Neutrophil (primary cell): ENCODE data around the gene EXOSC7.
"Not testable (repeated sequence)": the region's sequence is repeated elsewhere in the genome, so short reads cannot be mapped to it uniquely, and the experiment has no call there.

Experiments used
- H3K27ac ChIP-seq: fragments of 200-600 bp; sonication (generic); 2 replicates; pipeline ENCODE4 v1.5.1; 2016; ENCODE audit warnings: mild to moderate bottlenecking, moderate library complexity
- H3K27me3 ChIP-seq: fragments of 200-600 bp; sonication (generic); 2 replicates; pipeline ENCODE4 v1.6.0; 2016; ENCODE audit warnings: mild to moderate bottlenecking
- H3K36me3 ChIP-seq: fragments of 200-600 bp; sonication (generic); 2 replicates; pipeline ENCODE4 v1.5.1; 2017
- H3K4me1 ChIP-seq, 2 experiments: fragments of 200-600 bp in 1 of 2; sonication (generic) in 1 of 2; 1 replicate in 1 of 2; 2 replicates in 1 of 2; pipeline versions ENCODE4 v1.5.1 to v1.6.1; 2013 to 2016; ENCODE audit warnings: low read depth in 1 of 2, low read length in 1 of 2, mild to moderate bottlenecking in 1 of 2, moderate library complexity in 1 of 2; ENCODE audit not compliant: control insufficient read depth in 1 of 2, insufficient read depth in 1 of 2
- H3K4me3 ChIP-seq, 2 experiments: fragments of 200-600 bp in 1 of 2; sonication (generic) in 1 of 2; 1 replicate in 1 of 2; 2 replicates in 1 of 2; pipeline ENCODE4 v1.5.1; 2013 to 2016; ENCODE audit warnings: low read depth in 1 of 2, low read length in 1 of 2, mild to moderate bottlenecking in 1 of 2, moderate library complexity in 1 of 2
- H3K9me3 ChIP-seq: fragments of 200-600 bp; sonication (generic); 2 replicates; pipeline ENCODE4 v1.5.1; 2016
- TF ChIP-seq, protein P1 (sequence below): fragments of 200-600 bp; sonication (generic); IDR thresholded peaks from 2 replicates; pipeline ENCODE4 v1.5.1; 2016; ENCODE audit warnings: antibody characterized with exemption

The EXOSC7 gene

DNA sequence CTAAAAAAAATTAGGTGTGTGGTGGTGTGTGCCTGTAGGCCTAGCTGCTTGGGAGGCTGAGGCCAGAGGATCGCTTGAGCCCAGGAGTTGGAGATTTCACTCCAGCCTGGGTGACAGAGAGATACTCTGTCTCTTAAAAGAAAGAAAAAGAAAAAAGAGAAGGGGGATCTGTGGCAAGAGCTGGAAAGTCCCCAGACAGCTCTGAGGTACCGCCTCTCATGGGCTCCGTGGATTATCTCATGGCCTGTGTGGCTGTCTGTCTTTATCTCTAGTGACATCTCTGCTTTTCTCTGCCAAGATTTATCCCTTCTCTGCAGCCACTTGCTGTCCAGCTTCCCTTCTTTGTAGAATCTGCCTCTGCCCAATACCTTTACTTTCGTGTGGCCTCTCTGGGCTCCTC lies 5.7 kb downstream of the EXOSC7 start:
- TF ChIP-seq, protein P1, sequence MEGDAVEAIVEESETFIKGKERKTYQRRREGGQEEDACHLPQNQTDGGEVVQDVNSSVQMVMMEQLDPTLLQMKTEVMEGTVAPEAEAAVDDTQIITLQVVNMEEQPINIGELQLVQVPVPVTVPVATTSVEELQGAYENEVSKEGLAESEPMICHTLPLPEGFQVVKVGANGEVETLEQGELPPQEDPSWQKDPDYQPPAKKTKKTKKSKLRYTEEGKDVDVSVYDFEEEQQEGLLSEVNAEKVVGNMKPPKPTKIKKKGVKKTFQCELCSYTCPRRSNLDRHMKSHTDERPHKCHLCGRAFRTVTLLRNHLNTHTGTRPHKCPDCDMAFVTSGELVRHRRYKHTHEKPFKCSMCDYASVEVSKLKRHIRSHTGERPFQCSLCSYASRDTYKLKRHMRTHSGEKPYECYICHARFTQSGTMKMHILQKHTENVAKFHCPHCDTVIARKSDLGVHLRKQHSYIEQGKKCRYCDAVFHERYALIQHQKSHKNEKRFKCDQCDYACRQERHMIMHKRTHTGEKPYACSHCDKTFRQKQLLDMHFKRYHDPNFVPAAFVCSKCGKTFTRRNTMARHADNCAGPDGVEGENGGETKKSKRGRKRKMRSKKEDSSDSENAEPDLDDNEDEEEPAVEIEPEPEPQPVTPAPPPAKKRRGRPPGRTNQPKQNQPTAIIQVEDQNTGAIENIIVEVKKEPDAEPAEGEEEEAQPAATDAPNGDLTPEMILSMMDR, result no peak
- Histone ChIP-seq H3K27me3 (no peaks in the 10 kb centered on the region), H3K4me1 (peaks cover 13 to 22% of the 10 kb centered on the region in 2 experiments), H3K36me3 (no peaks in the 10 kb centered on the region), H3K9me3 (no peaks in the 10 kb centered on the region), H3K27ac (no peak overlapping the region), H3K4me3 (no peak overlapping the region)

DNA sequence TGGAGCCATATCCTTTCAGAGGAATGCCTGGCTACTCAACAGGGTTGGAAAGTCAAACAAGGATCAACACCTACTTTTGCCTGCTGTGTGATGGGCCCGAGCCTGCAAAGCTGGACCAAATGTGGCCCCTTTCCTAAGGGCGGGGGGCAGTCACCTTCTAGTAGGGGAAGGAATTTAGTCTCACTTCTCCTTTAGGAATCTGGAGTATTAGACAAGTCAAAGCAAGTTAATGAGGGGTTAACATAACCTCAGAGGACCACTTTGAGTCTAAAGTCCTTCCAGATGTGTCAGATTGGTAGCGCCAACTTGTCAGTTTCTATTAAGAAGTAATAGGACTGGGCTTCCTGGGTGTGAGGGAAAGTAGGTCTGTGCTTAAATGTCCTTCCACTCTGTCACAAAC lies 6.8 kb downstream of the EXOSC7 start:
- TF ChIP-seq, protein P1, result no peak
- Histone ChIP-seq H3K9me3 (no peaks in the 10 kb centered on the region), H3K27ac (no peak overlapping the region), H3K4me3 (no peak overlapping the region), H3K36me3 (no peaks in the 10 kb centered on the region), H3K4me1 (peaks cover 6 to 15% of the 10 kb centered on the region in 2 experiments), H3K27me3 (no peaks in the 10 kb centered on the region)

- TF ChIP-seq, protein P1, result no peak
- H3K4me3 ChIP-seq, result no peak overlapping the region
- H3K4me1 ChIP-seq, result peaks cover 6 to 15% of the 10 kb centered on the region in 2 experiments
- no peaks in the 10 kb centered on the region for H3K27me3 ChIP-seq
- no peak overlapping the region for H3K27ac ChIP-seq
- no peaks in the 10 kb centered on the region for H3K9me3 ChIP-seq
- H3K36me3 ChIP-seq, result no peaks in the 10 kb centered on the region
Measured at GRCh38 chr3:44983484-44983941, 7.5 kb downstream of the EXOSC7 start.

DNA sequence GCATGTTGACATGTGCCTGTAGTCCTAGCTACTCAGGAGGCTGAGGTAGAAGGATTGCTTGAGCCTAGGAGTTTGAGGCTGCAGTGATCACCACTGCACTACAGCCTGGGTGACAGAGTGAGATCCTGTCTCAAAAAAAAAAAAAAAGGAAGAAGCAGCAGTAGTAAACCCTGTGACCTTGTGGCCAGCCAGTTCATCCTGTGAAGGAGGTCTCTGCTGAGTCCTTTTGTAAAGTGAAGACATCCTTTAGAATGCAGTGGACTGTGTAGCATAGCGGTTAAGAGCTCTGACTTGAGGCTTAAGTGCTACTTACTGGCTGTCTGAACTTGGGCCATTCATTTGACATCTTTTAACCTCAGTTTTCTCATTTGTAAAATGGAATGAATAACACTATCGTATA lies 8.3 kb downstream of the EXOSC7 start:
- Histone ChIP-seq H3K4me1 (peaks cover 6 to 15% of the 10 kb centered on the region in 2 experiments), H3K4me3 (no peak overlapping the region), H3K27ac (no peak overlapping the region), H3K9me3 (no peaks in the 10 kb centered on the region), H3K36me3 (no peaks in the 10 kb centered on the region), H3K27me3 (no peaks in the 10 kb centered on the region)
- TF ChIP-seq, protein P1, result no peak

DNA sequence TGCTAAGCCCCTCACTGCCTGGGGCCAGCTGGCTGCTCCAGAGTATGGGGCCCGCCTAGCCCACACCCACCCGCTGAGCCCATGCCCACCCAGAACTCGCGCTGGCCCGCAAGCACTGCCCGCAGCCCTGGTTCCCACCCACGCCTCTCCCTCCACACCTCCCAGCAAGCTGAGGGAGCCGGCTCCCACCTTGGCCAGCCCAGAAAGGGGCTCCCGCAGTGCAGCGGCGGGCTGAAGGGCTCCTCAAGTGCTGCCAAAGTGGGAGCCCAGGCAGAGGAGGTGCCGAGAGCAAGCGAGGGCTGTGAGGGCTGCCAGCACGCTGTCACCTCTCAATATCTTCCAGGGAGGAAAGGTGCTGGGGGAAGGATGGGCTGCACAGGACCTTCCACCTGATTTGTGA lies 10.3 kb downstream of the EXOSC7 start:
- H3K27ac ChIP-seq, H3K27me3 ChIP-seq, H3K36me3 ChIP-seq, H3K4me3 ChIP-seq, H3K9me3 ChIP-seq: not testable (repeated sequence)
- H3K4me1 ChIP-seq, result peaks cover under 1 to 10% of the 10 kb centered on the region in 2 experiments

GRCh38 chr3:44987332-44987731 lies 11.3 kb downstream of the EXOSC7 start:
- H3K27ac ChIP-seq, result no peak overlapping the region
- TF ChIP-seq, protein P1, result no peak
- H3K4me1 ChIP-seq, result peaks cover under 1 to 5% of the 10 kb centered on the region in 2 experiments
- no peaks in the 10 kb centered on the region for H3K36me3 ChIP-seq
- H3K27me3 ChIP-seq, result no peaks in the 10 kb centered on the region
- no peaks in the 10 kb centered on the region for H3K9me3 ChIP-seq
- H3K4me3 ChIP-seq, result no peak overlapping the region
